Astrocyte of the spinal cord (primary cell): Measurements from ENCODE around the gene ME3.

Source experiments
- DNase-seq: peaks from one replicate; pipeline ENCODE4 v3.0.0; 2011; ENCODE audit warnings: low read depth, low spot score
- H3K4me3 ChIP-seq: 2 replicates; pipeline ENCODE4 v1.5.1; 2011; ENCODE audit warnings: low read depth, mild to moderate bottlenecking, low read length, moderate library complexity
- in situ Hi-C: cut with HindIII; loops from 2 replicates; pipeline ENCODE4 v1.10.0; 2017; ENCODE audit warnings: low sequenced_read_pairs
- TF ChIP-seq, protein P1 (sequence below): IDR thresholded peaks from 2 replicates; pipeline ENCODE4 v1.5.1; 2012; ENCODE audit warnings: low read depth, mild to moderate bottlenecking, low read length, inconsistent platforms

The ME3 gene

DNA sequence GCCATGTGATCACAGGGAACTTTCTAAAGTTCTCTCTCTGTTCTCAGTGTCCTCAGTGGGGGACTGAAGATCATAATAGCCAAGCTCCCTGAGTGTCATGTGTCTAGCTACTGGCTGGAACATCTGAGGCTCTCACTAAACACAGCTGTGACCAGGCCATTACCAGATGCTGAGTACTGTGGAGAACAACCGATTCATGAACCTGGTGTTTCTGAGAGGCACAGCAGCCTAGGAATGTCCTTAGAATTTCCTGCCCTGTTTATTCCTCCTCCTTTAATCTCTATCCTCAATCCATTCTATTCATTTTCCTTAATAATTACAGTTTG lies 93.0 kb downstream of the ME3 start:
- TF ChIP-seq, protein P1, sequence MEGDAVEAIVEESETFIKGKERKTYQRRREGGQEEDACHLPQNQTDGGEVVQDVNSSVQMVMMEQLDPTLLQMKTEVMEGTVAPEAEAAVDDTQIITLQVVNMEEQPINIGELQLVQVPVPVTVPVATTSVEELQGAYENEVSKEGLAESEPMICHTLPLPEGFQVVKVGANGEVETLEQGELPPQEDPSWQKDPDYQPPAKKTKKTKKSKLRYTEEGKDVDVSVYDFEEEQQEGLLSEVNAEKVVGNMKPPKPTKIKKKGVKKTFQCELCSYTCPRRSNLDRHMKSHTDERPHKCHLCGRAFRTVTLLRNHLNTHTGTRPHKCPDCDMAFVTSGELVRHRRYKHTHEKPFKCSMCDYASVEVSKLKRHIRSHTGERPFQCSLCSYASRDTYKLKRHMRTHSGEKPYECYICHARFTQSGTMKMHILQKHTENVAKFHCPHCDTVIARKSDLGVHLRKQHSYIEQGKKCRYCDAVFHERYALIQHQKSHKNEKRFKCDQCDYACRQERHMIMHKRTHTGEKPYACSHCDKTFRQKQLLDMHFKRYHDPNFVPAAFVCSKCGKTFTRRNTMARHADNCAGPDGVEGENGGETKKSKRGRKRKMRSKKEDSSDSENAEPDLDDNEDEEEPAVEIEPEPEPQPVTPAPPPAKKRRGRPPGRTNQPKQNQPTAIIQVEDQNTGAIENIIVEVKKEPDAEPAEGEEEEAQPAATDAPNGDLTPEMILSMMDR = no peak
- DNase-seq = peak; percentile 55
- in situ Hi-C loops = no loop called here
- H3K4me3 ChIP-seq = no peak overlapping the region

DNA sequence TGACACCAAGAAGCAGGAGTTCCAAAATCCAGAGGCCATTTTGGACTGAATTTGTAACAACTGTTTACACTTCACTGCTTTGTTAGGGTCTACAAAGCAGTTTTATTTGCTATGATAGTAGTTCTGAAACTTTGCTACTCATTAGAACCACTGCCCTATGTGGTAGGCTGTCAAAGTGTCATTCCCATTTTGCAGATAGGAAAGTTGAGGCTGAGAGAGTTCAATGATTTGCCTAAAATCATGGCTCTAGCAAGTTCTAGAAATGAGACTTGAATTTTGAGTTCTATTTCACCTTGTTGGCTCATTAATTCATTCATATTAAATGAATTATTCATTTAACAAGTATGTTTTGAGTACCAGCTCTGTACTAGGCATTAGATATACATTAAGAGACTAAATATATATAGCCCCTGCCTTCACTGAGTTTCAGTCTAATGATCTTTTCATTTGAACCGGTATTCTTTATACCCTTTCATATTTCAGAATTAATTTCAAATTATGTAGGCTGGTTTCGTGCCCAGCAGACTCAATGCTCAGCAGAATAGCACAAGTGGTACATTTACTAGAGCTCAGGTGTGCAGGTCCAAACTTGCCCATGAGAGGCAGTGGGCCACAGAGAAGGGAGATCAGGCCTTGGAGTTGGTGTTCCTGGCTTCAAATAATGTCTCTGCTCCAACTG lies 93.5 kb downstream of the ME3 start:
- TF ChIP-seq, protein P1 = no peak
- DNase-seq = no peak
- H3K4me3 ChIP-seq = no peak overlapping the region
- in situ Hi-C loops = no loop called here

DNA sequence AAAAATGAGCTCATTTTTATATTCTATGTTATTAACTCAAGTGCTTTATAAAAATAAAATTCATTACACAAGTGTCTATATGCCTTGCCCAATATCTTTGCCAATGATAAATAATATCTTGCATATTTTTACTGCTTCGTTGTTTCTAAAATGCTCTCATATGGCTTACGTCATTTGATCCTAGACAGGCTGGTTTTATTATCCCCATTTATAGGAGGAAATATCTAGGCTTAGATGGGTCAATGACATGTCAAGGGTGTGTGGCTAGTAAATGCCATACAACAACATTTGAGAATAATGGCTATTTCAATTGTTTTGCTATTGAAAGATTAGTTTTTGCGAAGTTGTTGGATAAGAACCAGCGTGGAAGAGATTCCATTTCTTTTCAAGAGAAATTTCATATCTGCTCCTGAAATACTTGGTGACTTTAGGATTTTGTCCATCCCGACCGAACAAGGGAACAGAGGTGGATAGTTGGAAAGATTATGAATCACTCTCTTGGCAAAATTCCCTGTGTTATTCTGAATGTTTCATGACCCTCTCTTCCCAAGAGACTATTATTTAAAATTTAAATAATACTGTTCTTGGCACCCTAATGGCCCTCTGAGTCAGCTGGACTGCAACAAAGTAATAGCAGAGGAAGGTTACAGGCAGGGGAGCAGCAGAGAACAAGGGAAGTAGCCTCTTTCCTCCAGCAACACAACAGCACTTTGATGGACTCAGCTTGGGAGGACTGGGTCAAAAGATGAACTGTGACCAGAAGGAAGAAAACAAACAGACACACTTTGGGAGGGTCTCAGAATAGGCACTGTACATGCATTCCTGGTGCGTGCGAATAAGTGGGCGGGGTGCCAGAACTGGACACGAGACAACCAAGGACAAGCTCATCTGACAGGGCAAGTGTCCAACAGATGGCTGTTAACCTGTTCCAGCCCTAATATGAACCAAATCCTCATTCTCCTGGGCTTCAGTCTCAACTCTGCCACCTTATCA lies 94.5 kb downstream of the ME3 start:
- TF ChIP-seq, protein P1 = no peak
- in situ Hi-C loops = no loop called here

DNA sequence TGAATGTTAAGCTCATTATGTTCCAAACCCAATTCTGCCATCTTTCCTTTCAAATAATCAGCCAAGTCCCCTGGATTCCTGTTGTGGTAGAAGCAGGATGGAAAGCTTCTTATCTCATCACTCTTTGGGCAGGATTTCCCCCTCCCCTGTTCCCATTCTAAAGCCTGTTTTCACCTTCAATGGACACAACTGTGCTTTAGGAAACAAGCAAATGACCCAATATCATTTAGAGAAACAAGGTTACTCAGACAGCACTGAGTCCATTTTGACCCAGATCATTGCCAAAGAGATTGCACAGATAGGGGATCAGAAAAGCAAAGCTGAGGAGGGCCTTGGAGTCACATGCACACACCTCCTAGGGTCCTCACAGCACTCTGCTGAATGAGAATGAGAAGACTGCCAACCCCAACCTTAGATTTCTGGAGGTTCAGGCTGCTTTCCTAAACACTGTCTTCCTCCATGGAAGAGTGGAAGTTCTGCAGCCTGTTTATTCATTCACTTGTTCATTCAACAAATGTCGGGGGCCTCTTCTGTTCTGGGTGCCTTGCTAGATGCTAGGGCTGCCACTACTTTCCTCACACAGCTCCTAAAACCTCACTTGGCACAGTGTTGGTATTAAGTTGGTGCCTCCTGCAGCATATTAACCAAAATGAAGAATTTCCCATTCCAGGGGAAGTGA lies 95.3 kb downstream of the ME3 start:
- no peak for DNase-seq
- H3K4me3 ChIP-seq = no peak overlapping the region
- in situ Hi-C loops = no loop called here
- TF ChIP-seq, protein P1 = no peak

More for the DNA sequence above, 94.5 kb downstream of the ME3 start:
- H3K4me3 ChIP-seq = no peak overlapping the region
- DNase-seq = peak; percentile 95

DNA sequence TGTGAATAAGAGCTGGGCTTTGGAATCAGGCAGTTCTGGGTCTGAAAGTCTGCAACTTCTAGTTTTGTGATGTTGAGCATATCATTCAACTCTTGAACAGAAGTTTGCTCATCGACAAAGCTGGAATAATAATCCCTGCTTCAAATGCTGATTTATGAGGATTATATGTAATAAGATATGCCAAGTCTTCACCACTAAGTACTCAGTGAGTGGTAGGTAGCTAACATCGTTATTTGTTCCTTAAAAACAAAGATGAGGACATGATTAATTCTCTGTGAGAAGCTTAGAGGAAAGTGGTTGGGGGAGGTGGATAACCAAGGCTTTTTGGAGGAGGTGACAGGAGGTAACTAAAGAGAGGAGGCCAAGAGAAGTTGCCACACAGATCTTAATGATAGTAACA lies 96.5 kb downstream of the ME3 start:
- TF ChIP-seq, protein P1 = no peak
- H3K4me3 ChIP-seq = no peak overlapping the region
- in situ Hi-C loops = no loop called here
- no peak for DNase-seq

DNA sequence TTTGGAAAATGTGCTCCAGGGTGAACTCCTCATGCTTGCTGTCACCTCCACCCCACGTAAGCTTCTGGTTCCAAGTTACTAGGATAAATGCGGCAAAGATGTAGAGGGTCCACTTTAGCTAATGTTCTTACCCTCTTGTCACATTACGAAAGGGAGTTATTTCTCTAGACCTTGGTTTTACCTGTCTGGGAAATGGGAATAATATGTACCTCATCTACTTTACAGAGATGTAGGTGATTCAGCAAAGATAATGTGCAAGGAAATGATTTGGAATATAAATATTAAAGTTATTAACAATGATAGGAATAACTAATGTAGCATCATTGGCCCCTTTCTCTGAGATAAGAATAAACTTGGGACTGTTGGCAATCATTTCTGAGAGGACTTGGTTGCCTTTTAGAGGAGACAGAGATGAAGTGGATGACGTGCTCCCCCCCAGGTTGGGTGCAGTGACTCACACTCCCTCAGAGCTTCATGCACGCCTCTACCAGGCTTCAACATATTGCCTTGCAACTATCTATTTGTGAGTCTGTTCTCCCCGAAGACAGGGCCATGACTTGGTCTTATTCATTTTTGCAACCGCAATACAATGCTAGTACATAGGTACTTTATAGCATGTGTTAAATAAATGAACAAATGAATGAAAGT lies 97.1 kb downstream of the ME3 start:
- in situ Hi-C loops = no loop called here
- DNase-seq = peak; percentile 89
- TF ChIP-seq, protein P1 = no peak
- no peak overlapping the region for H3K4me3 ChIP-seq
